ENCODE results near the gene EREG. TPM values are rescaled to one million over a fixed set of nuclear protein-coding genes. Genes with fewer than 3 reads are reported as not detected.

EREG gene
- total RNA-seq, 1 experiment from 2014 or later: 37.0 TPM

- Histone ChIP-seq H3K9me3 (no peaks in the 10 kb centered on the region), H3K4me3 (ENCODE audit: low read depth, low read length) (no peak overlapping the region), H3K27me3 (replicated peaks; ENCODE audit: control insufficient read depth, insufficient read depth, low read length) (no peaks in the 10 kb centered on the region), H3K36me3 (ENCODE audit: control insufficient read depth, insufficient read depth, low read length) (no peaks in the 10 kb centered on the region), H3K4me1 (peaks cover 8% of the 10 kb centered on the region; the same call in 1 of the 2 replicates)
- Mint-ChIP-seq H3K4me3 (ENCODE audit: unreplicated experiment) (no peak overlapping the region), H3K36me3 (ENCODE audit: insufficient read depth, unreplicated experiment) (no peaks in the 10 kb centered on the region), H3K27me3 (ENCODE audit: insufficient read depth, unreplicated experiment) (no peaks in the 10 kb centered on the region), H3K9me3 (ENCODE audit: unreplicated experiment) (no peaks in the 10 kb centered on the region), H3K4me1 (ENCODE audit: low read depth, unreplicated experiment) (peaks cover 10% of the 10 kb centered on the region), H3K27ac (ENCODE audit: unreplicated experiment) (no peak overlapping the region)
- DNase-seq: no peak
- intact Hi-C loops (cut with micrococcal nuclease; ENCODE audit: unreplicated experiment): no loop called here
- no peak for TF ChIP-seq CTCF (IDR thresholded peaks at IDR 0.05; ENCODE audit: insufficient read depth in 1 of 2, low read depth in 1 of 2, low read length in 1 of 2, severe bottlenecking in 1 of 2, unreplicated experiment in 1 of 2)
- ChIA-PET POLR2A (no interaction called here), CTCF (interaction anchor here (1.1 to 1.4 kb wide), 2 partner anchors 354 to 358 kb away, joined by 3 to 5 read pairs; no protein-coding TSS in a partner anchor)
- no TSS peak for BruUV-seq (replicated peaks)
Observed at GRCh38 chr4:74317616-74318246, 47.2 kb upstream of the EREG start.

- no peaks in the 10 kb centered on the region for H3K36me3 Mint-ChIP-seq (ENCODE audit: insufficient read depth, unreplicated experiment)
- no peaks in the 10 kb centered on the region for H3K36me3 ChIP-seq (ENCODE audit: control insufficient read depth, insufficient read depth, low read length)
- no peaks in the 10 kb centered on the region for H3K27me3 Mint-ChIP-seq (ENCODE audit: insufficient read depth, unreplicated experiment)
- DNase-seq: no peak
- H3K9me3 ChIP-seq: no peaks in the 10 kb centered on the region
- ChIA-PET POLR2A (no interaction called here), CTCF (no interaction called here)
- H3K9me3 Mint-ChIP-seq (ENCODE audit: unreplicated experiment): no peaks in the 10 kb centered on the region
- intact Hi-C loops (cut with micrococcal nuclease; ENCODE audit: unreplicated experiment): no loop called here
- no TSS peak for BruUV-seq (replicated peaks)
- no peaks in the 10 kb centered on the region for H3K27me3 ChIP-seq (replicated peaks; ENCODE audit: control insufficient read depth, insufficient read depth, low read length)
- H3K4me1 ChIP-seq: peaks cover 8% of the 10 kb centered on the region; the same call in 1 of the 2 replicates
- TF ChIP-seq CTCF (IDR thresholded peaks at IDR 0.05; ENCODE audit: insufficient read depth in 1 of 2, low read depth in 1 of 2, low read length in 1 of 2, severe bottlenecking in 1 of 2, unreplicated experiment in 1 of 2): no peak
- H3K4me3 Mint-ChIP-seq (ENCODE audit: unreplicated experiment): no peak overlapping the region
- no peak overlapping the region for H3K4me3 ChIP-seq (ENCODE audit: low read depth, low read length)
- H3K4me1 Mint-ChIP-seq (ENCODE audit: low read depth, unreplicated experiment): peaks cover 10% of the 10 kb centered on the region
- no peak overlapping the region for H3K27ac Mint-ChIP-seq (ENCODE audit: unreplicated experiment)
Observed at GRCh38 chr4:74318276-74318675, 46.7 kb upstream of the EREG start.

- POLR2A ChIA-PET: no interaction called here
- DNase-seq: no peak
- no peaks in the 10 kb centered on the region for H3K9me3 Mint-ChIP-seq (ENCODE audit: unreplicated experiment)
- BruUV-seq (replicated peaks): no TSS peak
- Histone ChIP-seq H3K36me3 (ENCODE audit: control insufficient read depth, insufficient read depth, low read length) (no peaks in the 10 kb centered on the region), H3K9me3 (no peaks in the 10 kb centered on the region), H3K27me3 (replicated peaks; ENCODE audit: control insufficient read depth, insufficient read depth, low read length) (no peaks in the 10 kb centered on the region), H3K4me3 (ENCODE audit: low read depth, low read length) (no peak overlapping the region), H3K4me1 (peaks cover 15% of the 10 kb centered on the region; the same call in 1 of the 2 replicates)
- TF ChIP-seq CTCF (IDR thresholded peaks at IDR 0.05; ENCODE audit: insufficient read depth in 1 of 2, low read depth in 1 of 2, low read length in 1 of 2, severe bottlenecking in 1 of 2, unreplicated experiment in 1 of 2): no peak
- H3K4me1 Mint-ChIP-seq (ENCODE audit: low read depth, unreplicated experiment): peaks cover 10% of the 10 kb centered on the region
- no peaks in the 10 kb centered on the region for H3K36me3 Mint-ChIP-seq (ENCODE audit: insufficient read depth, unreplicated experiment)
- H3K27ac Mint-ChIP-seq (ENCODE audit: unreplicated experiment): no peak overlapping the region
- no peak overlapping the region for H3K4me3 Mint-ChIP-seq (ENCODE audit: unreplicated experiment)
- intact Hi-C loops (cut with micrococcal nuclease; ENCODE audit: unreplicated experiment): no loop called here
- H3K27me3 Mint-ChIP-seq (ENCODE audit: insufficient read depth, unreplicated experiment): no peaks in the 10 kb centered on the region
- CTCF ChIA-PET: interaction anchor here (3.0 kb wide), 1 partner anchor 352 kb away, joined by 16 read pairs; no protein-coding TSS in a partner anchor
Observed at GRCh38 chr4:74319470-74319869, 45.5 kb upstream of the EREG start.
